ENCODE results near the gene HOXA7.

HOXA7 gene

DNA sequence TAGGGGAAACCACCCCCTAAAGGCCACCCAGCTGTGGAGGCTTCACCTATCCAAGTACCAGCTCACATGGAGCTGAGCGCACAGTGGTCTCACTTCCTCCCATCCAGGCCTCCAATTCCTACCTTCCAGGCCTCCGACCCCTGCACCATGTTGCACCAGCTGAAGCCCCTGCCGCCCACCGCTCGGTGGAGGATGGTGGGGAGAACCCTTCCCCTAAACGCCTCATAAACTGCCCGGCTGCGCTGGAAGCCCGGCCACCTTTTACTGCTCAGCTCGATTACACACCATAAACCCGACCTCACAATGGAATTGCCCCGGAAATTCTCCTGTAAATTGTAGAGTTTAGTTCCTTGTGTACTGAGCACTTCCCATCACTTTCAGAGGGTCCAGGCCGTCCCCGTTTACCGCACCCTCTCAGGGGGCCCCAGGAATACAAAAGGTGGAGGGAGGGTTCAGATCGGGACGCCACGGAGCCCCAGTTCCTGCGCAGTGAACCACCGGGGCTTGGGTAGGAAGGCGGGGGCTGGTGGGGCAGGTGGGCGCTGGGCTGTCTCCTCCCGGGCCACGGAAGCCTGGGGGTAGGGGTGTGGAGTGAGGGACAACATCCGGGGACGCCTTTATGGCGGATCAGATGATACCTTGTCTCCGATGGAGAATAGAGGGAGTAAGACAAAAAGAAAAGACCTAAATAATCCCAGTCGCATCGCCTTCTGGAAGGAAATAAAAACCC is 1.4 kb upstream of the HOXA7 start:
- no peak for DNase-seq

DNA sequence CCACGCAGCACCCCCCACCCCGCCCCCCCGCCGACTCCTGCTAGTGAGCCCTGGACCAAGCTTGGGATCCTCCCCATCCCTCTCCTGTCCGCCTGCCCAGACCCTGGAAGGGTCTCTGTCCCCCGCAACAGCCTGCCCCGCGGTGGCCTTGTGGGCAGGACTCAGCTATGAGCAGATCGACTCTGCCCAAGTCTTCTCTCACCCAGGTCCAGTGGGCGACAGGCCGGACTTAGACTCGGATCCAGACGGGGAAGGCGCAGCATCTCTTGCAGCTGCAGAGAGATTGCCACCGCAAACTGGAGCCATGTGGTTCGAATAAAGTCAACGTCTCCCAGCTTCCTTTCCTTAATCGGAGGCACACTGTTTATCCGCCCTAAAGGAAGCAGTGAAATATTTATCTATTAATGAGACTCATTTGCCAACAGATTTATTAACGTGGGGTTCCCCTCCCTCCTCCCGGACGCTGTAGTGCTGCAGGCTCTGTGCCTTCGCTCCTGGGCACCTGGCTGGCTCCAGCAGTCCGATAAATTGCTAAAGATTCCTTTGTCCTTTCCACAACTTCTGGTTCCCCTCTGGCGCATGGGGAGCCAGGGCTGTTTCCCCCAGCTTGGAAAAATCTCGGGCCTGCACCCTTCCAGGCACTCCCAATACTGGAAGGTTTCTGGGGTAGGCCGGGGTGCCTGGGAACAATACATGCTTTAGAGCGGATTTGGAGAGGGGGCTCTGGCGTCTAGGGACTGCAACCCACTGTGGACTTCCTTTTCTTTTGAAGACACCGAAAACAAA is 634 bp upstream of the HOXA7 start:
- no peak for DNase-seq

DNA sequence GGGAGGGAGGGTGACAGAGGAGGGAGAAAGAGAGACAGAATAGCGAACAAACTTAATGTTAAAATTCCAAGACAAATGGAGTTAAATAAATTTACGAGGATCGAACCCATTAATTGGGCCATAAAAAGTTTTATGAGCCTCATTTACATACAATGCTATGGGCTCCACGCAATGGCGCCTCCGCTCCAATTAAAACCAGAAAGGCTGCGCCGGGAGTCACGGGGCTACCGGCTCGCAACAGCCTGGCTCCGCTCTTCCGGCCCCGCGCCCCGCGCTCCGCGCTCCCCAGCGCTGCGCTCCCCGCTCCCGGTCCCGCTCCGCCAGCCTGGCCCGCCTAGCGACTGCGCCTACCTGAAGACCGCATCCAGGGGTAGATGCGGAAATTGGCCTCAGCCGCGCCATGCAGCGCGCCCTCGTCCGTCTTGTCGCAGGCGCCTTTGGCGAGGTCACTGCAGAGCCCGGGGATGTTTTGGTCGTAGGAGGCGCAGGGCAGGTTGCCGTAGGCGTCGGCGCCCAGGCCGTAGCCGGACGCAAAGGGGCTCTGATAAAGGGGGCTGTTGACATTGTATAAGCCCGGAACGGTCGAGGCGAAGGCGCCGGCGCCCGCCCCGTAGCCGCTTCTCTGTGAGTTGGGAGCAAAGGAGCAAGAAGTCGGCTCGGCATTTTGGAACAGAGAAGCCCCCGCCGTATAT is 513 bp downstream of the HOXA7 start:
- no peak for DNase-seq

DNA sequence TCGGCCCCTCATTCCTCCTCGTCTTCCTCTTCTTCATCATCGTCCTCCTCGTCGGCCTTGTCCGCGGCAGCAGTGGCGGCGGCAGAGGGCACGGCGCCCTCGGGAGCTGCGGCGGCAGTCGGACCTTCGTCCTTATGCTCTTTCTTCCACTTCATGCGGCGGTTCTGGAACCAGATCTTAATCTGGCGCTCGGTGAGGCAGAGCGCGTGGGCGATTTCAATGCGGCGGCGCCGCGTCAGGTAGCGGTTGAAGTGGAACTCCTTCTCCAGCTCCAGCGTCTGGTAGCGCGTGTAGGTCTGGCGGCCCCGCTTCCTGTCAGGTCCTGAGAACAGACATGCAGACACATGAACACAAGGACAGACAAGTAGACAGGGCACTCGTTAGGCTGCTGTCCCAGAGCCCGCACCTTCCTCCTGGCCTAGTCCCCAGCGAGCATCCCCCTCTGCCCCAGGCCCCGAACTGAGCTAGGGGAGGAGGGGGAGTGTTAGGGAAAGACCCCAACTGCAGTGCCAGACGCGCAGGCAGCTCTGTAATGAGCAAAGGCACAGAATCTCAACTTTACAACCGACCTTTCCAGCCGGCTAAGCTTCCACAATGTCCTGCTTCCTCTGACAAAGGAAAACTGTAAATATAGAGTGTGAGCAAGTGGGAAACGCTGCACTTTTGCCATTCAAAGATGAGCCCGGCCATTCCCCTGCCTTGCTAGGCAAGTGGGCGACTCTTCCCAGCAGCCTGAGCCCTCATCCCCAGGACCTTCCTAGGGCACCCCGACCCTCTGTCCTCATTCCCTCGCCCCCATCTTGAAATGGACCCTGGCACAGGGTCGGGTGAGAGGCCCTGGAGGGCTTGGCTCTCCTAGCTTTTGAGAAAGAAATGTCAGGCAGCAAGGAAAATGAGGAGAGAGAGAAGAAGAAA is 1.3 kb downstream of the HOXA7 start:
- DNase-seq = no peak

DNA sequence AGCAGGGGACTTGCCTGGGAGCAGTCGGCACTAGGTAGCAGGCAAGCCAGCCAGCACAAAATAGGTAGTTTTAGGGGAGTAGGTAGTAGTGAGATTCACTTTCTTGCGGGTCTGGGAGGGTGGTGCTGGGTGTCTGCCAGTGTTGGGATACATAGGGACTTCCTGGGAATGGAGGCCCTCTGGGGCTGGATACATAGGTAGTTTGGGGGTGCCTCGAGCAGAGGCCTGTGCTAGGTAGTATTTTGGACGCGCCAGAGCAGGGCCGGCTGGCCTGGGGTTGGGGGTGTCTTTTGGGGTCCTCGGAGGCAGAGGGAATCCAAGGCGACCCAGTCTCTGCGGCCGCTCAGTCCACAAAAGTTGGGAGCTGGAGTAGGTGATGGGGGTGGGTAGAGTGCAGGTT is 2.1 kb downstream of the HOXA7 start:
- no peak for DNase-seq

DNA sequence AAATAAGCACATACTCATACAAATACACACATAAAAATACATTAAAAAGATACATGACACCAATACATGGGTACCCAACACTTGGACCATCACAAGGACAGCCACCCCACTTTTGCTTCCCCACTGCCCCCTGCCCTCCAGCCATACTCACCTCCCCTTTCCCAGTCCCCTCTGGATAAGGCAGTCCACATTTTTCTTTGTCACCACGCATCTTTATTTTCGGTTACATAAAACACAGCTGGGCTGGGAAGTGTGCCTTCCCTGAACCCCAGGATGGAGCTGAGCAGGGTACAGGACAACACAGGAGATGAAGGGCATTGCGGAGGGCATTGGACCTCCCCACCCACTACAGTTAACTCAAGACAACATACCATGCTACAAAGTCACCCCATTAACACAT is 2.9 kb downstream of the HOXA7 start:
- no peak for DNase-seq

DNA sequence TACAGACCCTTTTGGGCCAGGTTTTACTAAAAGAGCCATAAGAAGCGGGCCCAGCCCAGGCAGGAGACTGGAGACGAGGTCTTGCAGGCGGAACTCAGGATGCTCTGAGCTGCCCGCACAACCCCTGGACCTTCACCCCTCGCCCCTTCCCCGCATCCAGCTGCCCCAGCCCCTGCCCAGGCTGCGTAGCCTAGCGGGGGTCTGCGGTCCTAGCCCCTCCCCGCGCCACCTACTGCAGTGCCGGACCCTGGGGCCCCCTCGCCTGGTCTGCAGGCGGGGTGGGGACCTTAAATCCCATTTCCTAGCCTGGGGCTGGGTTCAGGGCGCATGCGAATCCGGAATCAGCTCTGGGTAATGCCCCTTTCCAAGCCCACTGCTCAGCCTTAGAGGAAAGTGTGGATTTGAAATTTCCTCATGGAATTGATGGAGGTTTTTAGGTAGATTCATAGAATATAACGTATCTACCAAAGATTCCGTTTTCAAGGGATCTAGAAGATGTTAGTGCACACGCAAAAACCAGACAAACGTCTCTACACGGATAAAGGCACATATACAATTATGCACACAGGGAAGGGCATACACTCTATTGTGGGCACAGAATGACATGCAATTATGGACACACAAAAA is 3.5 kb downstream of the HOXA7 start:
- no peak for DNase-seq

DNA sequence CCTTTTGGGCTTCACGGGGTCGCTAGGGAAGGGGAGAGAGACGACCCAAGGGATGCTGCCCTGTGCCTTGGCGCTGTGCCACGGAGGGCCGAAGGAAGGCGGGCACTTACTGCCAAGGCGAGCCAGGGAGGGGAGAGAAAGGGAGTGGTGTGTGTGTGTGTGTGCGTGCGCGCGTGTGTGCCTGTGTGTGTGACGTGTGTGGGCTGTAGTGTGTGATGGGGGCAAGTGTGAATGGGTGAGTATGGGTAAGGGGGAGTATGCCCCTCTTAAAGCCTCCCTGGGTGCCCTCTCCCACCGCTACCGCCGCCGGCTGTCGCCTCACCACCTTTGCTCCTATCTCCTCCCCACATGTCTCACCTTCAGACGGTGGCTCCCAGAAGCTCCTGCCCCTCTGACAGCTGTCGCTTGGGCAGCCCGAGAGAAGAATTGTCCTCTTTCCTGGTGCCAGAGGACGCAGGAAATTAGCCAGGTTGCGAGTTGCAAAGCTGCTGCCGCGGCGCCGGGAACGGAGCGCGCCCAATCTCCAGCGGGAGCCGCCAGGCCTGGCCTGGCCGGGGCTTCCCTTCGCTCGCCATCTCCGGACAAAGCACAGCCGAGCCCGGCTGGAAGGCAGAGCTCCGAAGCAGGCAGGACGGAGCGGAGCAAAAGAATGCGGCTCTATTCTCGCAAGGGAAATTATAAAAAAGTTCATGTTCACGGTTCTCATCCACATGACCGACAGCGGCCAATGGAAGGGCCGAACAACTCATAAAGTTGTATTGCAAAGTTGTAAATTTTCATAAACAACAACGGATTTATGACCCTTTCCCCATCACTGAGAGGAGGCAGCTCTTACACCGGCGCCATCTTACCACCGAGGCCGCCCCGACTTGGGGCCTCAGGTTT is 4.3 kb downstream of the HOXA7 start, which contains the start of gene HOXA3:
Gene HOXA3, minus strand, starts transcription at position 653 of the 885 bp plus-strand sequence. CDS start 41,943 bp downstream, outside the sequence.
- DNase-seq = peak; percentile 82

DNA sequence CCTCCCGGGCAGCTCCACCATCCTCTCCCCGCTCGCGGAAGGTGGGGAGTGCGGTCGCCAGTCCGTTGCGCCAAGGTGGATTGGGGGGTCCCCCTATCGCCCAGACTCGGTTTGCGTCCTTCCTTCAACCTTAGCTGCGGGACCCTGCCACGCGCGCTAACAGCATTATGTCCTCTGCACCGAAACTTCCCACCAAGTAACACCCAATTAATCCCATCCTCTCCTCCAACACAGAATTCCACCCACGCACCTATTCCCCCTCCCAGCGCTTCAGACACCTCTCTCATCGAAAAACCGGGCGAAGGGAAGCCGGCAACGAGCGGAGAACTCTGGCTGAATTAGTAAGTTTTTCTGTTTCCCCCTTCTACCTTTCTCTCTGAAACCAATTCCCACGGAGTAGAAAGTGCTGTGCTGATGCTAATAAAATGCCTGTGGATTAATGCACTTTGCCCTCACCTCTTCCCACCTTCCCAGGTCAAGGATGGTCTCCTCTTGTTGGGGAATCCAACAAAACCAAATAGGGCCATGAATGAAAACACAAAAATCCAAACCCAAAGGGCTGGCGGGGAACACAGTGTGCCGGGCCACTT is 5.0 kb downstream of the HOXA7 start:
- no peak for DNase-seq

DNA sequence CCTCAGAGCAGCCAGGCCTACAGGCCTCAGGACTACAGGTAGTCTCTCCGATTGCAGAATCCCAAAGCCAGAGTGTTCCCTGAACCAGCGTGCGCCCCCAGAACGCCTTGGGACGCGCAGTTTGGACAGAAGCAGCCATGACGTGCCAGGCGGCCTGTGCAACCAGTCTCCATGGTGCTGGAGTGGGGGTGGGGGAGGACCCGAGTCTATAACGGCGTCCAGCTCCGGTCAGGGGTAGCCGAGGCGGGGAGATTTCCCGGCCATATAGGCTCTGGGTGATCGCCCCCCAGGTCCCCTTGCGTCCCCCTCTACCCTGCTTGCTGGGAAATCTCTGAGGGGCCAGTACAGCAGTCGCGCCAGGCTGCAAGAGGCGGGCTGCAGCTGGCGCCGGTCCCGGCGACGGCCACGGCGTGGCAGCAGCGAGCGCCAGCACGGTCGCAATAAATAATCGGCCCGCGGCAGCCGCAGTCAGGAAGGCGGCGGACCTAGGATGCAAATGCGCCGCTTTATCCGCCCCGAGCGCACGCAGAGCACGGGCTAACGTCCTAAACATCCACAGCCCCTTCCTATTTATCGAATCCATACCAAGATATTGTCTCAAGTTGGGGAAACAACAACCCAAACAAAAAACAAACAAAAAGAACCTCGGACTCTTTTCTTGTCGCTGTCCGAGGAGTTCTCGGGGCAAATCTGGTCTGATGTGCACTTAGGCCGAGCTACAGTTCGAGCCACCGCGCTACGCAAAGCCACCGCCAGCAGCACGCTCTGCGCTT is 5.7 kb downstream of the HOXA7 start:
- peak; percentile 72 for DNase-seq

DNA sequence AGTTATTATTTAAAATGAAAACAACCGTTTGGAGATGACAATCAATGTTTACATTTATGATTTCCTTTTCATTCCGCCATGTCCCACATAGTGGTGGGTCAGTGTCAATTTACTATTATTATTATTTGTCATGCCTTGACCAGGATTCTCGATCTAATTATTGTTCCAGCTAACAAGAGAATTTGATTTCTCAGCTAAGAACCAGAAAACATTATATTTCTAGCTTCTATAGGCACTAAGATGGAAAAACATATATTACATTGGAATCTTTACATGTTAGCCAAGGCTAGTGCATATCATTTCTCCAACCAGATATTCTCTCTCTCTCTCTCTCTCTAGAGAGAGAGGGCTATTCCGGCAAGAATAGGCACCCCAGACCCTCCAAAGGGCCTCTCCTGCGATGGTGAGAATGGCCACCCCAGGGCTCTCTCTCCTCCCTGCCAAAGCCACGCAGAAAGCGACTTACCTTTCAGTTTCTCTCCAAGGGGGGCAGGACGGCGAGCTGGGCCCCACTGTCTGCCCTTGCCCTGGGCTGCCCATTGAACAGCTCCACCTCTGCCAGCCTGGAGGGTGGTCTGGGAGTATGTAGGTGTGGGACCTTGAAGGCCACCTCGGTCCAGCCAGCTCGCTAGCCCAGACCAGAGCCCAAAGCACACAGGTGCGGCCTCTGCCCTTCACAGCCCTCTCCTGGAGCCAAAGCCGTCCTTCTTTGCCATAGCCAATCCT is 6.5 kb downstream of the HOXA7 start:
- DNase-seq = no peak

DNA sequence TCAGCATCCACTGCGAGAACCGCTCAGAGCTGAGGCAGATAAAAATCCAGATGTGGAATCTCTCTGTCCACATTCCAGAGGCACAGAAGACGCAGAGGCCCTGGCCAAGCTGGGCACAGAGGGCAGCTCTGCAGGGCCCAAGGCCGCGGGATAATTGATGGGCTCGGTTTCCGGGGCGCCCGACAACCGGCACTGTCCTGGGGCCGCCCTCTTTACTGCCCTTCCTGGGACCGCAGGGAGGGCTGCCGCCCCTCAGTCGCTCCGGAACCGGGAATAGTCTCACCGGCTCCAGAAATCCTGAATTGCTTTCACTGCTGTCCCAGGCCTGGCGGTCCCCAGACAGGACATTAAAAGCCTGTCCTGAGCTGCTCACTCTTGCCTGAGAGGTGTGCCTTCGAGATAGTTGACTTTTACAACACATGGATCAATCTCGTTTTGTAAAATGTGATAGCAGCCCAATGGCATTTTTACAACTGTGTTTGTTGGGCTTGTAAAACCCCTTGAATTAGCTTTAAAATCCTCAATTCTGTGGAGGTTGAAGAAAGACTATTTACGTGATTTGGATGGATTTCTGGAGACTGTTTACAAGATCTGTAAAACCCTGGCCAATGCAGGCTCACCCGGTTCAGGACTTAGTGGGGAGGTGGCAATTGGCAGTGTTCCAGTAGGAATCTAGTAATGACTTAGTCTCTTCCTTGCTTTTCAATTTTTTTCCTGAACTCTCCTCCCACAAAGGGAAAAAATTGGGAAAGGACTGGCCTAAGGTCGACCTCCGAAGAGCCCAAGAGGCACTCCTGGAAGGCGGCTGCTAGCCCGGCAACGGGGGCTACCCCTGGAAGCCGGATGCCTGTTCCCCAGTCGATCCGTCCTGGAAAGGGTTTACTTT is 7.5 kb downstream of the HOXA7 start:
- DNase-seq = no peak

DNA sequence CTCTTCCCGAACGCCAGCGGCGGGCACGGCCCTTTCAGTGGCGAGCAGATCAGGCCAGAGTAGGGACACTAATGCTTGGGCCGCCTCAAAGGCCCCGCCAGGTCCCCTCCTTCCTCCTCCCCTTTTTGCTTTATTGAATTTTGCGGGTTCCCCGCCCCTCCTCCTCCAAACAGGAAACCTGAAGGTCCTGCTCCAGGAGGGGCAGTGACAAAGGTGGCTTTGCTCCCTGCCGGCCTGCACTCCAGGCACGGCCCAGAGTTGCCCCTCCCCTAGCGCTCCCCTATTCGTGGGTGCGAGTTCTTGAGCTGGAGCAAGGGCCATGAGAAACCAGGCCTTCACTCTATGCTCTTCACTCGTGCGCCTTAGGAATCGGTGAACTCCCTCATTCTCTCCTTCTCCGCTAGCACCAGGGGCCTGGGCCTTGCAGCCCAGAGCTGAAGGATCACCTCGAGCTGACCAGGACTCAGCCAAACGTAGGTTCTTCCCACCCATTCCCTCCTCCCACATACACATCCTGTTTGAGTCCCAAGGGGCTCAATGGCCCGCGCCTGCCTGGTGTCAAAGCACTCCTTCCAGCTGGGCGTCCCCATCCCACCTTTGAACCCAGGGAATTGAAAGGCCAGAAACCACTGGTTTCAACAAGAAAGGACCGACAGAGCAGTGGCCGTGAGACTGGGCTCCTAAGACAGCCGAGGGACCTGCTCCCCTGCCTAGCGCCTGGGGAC is 8.3 kb downstream of the HOXA7 start:
- no peak for DNase-seq

DNA sequence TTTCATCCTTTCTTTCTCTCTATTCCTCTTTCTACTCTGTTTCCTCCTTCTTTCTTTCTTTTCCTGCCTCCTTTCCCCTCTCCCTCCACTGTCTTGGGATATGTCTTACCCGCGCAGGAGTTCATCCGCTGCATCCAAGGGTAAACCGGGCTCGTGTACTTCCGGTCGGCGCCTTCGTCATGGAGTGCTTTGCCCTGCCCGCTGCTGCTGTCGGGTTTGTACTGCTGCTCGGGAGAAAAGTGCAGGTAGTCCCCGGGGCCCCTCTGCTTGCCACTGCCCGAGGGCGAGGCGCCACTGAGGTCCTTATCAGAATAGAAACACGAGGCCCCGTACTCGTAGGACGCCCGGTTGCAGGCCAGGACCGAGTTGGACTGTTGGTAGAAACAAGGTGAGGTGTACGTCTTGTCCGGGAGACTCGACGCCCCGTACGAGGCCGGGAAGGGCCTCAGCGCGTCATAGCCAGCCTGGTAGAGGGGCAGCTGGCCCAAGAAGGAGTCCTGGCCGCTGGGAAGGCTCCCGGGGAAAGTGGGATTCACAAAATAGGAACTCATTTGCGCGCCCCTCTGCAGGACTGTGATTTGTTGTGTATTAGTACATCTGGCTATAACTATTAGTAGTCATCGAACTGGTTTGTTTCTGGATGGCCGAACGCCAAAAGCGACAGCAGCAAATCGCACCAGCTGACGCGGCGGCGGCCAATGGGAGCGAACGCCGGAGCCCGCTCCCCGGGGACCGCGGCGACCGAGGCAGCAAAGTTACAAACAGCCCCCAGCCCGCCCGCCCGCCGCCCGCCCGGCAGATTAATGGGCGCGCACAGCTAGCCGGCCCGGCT is 9.1 kb downstream of the HOXA7 start, which contains the start of gene HOXA6:
Gene HOXA6, minus strand, starts transcription at position 576 of the 832 bp plus-strand sequence. Its CDS starts 25 bp downstream, at position 551.
- DNase-seq = no peak

DNA sequence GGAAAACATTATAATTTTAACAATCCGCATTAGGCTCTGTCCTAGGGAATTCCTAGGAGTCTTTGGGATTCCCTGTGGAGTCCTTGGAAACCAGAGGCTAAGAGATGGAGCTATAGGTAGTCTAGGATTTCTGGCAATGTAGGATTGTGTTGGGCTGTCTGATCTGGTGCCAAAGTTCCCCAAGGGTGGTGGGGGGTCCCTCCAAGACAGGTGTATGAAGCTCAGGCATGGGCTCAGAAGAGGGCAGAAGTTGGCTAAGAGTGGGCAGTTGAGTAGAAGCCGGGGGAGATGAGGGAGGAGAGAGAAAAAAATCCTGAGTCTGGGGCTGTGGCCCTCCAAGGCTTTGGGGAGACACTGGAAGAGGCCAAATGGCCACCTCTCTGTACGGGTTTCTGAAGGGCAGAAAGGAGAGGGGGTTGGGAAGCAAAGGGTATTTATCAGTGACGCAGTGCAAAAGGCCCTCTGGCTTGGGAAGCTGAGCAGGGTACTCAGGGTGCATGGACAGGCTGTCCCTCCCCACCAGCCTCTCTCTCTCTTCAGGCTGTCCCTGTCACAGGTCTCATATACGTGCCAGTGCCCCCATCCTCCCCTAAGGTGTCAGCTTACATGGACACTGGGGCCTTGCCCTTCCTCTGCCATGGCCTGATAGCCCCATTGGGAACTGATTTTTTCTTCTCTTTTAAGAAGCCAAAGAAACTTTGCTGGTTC is 9.8 kb downstream of the HOXA7 start:
- no peak for DNase-seq
